IPS-20b (cell line): ENCODE results near the gene SLC30A1.

Experiments
- H3K27ac ChIP-seq: one replicate; pipeline ENCODE4 v1.5.1; 2013; ENCODE audit warnings: low read length
- H3K27me3 ChIP-seq: 2 replicates; pipeline ENCODE4 v1.6.1; 2013; ENCODE audit warnings: mild to moderate bottlenecking, low read length, inconsistent platforms; ENCODE audit not compliant: insufficient read depth
- H3K36me3 ChIP-seq: 2 replicates; pipeline ENCODE4 v1.6.1; 2013; ENCODE audit warnings: low read depth, mild to moderate bottlenecking, inconsistent platforms, low read length, moderate library complexity; ENCODE audit not compliant: insufficient read depth
- H3K4me1 ChIP-seq: 2 replicates; pipeline ENCODE4 v1.6.1; 2013; ENCODE audit warnings: mild to moderate bottlenecking, control low read depth, inconsistent platforms, low read length, moderate library complexity; ENCODE audit not compliant: insufficient read depth
- H3K4me3 ChIP-seq: 2 replicates; pipeline ENCODE4 v1.5.1; 2013; ENCODE audit warnings: mild to moderate bottlenecking, low read length, inconsistent platforms
- H3K9ac ChIP-seq: 2 replicates; pipeline ENCODE4 v1.6.1; 2013; ENCODE audit warnings: low read depth, mild to moderate bottlenecking, inconsistent platforms, low read length, moderate library complexity
- H3K9me3 ChIP-seq: 2 replicates; pipeline ENCODE4 v1.6.1; 2013; ENCODE audit warnings: mild to moderate bottlenecking, low read depth, low read length, inconsistent platforms; ENCODE audit not compliant: insufficient read depth

Gene SLC30A1

GRCh38 chr1:211524521-211524920 lies 54.4 kb downstream of the SLC30A1 start:
- Histone ChIP-seq H3K27ac (no peak overlapping the region), H3K9me3 (no peaks in the 10 kb centered on the region), H3K36me3 (no peaks in the 10 kb centered on the region), H3K4me3 (no peak overlapping the region), H3K9ac (no peak overlapping the region), H3K4me1 (no peaks in the 10 kb centered on the region), H3K27me3 (peaks cover 9% of the 10 kb centered on the region; the same call in 1 of the 2 replicates)

DNA sequence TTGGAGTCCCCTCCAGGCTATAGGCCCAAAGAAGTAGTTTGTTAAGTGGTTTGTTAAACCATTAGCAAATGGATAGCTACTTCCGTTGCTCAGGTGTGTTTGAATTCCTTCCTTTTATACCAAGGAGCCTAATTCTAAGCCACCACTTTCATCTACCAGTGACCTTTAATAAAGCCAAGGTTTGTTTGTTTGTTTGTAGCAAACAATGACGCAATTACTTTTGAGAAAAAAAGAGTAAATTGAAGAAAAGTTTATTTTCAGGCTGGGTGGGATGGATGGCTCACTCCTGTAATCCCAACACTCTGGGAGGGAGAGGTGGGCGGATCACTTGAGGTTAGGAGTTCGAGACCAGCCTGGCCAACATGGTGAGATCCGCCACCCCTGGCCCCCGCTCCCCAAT lies 56.2 kb downstream of the SLC30A1 start:
- Histone ChIP-seq H3K27me3 (peaks cover 17% of the 10 kb centered on the region; the same call in 1 of the 2 replicates), H3K9me3 (no peaks in the 10 kb centered on the region), H3K4me1 (no peaks in the 10 kb centered on the region), H3K4me3 (no peak overlapping the region), H3K9ac (no peak overlapping the region), H3K36me3 (no peaks in the 10 kb centered on the region), H3K27ac (no peak overlapping the region)
